Fibroblast of skin of right biceps (primary cell): ENCODE data around the gene EFTUD2.

Experiments
- DNase-seq: peaks from one replicate; pipeline ENCODE4 v3.0.0-alpha.2; 2013

Gene EFTUD2

DNA sequence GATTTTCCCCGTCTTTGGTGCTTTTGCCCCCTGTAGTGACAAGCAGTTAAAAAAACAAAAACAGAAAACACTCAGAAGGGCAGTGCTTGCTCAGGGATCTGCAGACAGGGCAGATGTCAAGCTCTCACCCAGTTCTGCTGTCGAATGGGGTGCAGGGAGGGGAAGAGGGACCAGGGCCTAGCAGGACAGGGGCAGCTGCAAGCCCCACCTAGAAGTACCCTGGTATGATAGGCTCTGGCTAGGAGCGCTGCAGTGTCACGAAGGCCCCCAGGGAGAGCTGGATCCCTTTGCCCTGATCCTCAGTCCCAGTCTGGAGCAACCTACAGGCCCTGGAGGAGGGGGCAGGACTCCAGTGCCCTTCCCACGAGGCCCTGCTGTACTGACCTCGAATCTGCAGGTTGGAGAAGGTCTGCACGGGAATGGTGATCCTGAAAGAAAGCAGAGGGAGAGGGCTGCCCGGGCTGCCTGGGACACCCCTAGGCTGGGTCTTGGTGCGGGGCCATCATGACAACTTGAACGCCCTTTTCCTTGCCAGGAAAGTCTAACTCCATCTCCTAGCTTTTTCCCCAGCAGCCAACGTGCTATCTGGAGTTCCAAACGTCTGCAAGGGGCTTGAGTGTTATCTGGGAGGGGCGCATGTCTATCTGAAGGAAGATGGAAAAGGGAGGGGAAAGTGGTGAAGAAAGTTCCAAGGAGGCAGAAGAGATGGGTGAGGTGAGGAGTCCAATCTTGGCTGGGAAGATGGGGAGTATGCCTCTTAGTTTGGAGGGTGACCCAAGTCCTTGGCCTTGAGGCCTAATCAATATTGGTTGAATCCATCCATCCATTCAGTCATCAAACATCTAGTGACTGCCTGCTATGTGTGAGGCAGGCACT, 11.2 kb upstream of the EFTUD2 start:
- DNase-seq = no peak

GRCh38 chr17:44909681-44910144, 10.5 kb upstream of the EFTUD2 start:
- peak; percentile 88 for DNase-seq

GRCh38 chr17:44908761-44909326, 9.6 kb upstream of the EFTUD2 start:
- no peak for DNase-seq

GRCh38 chr17:44907729-44908470, 8.7 kb upstream of the EFTUD2 start:
- DNase-seq = no peak

DNA sequence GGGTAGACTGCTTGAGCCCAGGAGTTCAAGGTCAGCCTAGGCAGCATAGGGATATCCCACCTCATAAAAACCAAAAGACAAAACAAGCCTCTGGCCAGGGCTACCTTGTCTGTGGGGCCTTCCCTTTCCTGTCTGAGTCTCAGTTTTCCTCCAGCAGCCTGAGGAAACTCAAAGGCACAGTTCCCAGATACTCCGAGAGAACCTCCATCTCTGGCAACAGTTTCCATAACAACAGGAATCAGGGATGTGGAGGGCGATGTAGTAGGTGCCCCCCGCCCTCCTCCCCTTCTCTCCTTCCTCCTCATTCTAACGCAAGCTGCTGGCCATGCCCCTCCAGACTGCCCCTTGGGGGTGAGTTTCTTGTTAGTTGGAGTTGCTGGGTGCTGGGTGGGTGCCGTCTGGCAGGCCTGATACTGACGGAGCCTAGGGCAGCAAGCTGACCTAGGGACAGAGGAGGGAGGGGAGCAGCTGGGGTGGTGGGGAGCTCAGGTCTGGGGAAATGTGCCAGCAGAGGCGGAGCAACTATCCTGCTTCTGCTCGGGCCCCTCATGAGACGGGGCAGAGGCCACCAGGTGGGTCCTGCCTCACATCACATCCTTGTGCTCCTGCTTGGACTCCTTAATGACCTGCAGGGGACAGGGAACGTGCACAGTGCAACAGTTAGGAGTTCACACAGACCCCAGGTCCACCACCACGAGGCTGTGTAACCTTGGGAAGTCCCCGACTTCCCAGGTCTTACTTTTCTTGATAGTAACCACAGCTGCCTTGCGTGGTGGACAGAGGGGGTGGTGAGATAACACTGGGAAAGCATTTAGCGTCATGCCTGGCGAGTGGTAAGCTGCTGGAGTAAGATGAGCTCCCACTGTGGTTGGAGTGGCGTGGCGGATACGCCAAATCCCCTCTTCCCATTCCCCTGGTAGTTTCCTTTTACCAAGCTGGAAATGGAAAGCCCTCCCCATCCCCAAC, 7.8 kb upstream of the EFTUD2 start:
- no peak for DNase-seq

GRCh38 chr17:44906010-44906646, 6.9 kb upstream of the EFTUD2 start:
- peak; percentile 97 for DNase-seq

DNA sequence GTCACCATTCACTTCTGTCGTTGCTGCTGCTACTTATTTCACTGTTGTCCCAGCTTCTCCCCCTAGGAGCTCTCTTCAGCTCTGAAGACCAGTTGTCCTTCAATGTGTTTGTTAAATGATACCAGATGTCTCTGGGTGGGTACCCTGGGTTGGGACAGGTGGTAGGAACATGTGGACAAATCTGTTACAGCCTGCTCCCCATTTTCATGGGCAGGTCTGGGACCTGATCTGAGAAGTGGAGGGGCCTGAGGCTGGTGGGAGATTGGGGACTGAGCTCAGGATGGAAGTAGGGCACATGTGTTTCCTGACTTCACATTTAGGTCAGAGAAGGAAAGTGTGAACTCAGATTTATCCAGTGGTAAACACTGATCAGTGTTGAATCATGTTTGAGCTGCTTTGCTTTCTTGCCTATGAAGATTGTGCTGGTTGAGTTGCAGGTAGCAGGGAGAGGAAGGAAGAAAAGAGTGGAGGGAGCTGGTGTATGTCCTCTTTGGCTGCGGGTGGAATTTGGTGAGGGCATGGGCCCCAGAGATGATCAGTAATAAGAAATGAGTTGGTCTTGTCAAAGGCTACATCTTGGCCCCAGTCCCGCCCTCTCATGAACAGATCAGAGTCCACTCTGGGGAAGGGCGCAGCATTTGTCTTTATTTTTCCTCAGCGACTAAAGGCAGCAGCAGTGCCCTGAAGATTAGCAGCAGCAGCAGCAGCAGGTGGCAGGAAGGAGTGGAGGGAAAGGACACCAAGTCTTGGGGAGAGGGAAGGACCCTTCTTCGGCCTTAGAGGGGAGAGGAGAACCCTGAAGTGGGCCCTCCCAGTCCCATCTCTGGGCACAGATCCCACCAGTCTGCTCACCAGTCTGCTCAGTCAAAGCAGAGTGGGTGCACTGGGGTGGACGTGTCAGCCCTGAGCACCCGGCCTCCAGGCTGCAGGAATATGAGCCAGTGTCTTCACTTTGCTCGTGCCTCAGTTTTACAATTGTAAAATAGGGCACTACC, 6.1 kb upstream of the EFTUD2 start:
- no peak for DNase-seq

DNA sequence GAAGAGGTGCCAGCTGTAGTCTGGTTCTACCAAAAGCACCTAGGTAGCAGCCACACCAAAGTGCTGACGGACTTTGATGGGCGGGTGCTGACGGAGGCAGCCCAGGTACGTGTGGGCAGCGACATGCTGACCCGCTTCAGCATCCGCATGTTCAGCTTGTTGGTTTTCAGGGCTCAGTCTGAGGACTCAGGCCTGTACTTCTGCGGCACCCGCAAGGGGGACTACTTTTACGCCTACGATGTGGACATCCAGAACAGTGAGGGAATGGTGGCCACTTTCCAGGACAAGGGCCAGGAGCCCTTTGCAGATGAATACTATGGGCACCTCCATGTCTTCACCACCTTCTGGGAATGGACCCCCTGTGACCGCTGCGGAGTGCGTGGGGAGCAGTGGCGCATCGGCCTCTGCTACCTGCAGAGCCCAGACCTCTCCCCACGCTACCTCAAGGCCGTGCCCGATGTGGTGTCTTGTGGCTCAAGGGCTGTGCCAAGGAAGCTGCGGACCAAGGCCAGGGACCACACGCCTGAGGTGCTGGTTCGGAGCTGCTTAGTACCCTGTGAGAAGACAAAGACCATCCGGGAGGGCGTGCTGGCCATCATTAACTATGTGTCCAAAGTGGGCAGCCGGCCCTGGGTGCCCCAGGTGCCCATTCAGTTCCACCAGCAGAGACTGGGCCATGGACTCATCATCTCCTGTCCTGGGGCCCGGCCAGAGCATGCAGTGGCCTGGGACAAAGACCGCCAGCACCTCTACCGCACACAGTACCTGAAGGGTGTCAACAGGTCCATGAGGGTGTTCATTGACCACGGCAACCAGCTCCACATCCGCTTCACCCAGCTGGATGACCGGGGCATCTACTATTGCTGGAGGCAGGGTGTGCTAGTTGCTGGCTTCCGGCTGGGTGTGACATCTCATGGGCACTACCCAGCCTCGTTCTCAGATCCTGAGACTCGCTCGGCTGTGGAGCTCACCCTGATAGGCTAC, 5.0 kb upstream of the EFTUD2 start:
- no peak for DNase-seq

DNA sequence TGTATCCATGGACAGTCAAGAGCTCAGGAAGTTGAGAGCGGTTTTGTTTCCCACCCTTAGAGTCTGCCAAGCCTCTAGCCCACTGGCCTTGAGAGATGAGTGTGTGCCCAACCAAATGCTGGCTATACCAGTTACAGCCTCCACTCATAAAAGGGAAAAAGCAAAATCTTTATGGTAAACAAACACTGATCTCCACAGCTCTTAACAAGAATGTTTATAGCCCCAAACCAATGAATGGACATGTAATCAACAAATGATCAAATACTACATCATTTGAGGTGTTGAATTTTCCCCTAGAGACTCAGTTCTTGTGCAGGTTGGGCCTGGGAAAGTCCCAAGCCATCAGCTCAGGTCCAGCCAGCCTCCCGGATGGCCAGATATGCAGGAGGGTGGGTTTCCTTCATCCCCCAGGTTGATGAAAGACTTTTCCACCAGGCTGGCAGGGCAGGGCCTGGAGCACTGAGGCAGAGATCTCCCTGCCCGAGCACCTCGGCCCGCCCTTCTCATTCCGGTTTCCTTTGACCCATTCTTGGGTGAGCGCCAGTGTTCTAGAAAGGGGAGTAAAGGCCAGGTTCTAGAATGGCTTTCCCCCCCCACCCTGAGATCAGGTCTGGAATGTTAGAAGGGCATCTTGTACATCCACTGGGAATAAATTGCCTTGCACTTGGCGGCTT, 3.9 kb upstream of the EFTUD2 start:
- no peak for DNase-seq

GRCh38 chr17:44902135-44902760, 3.0 kb upstream of the EFTUD2 start:
- no peak for DNase-seq

DNA sequence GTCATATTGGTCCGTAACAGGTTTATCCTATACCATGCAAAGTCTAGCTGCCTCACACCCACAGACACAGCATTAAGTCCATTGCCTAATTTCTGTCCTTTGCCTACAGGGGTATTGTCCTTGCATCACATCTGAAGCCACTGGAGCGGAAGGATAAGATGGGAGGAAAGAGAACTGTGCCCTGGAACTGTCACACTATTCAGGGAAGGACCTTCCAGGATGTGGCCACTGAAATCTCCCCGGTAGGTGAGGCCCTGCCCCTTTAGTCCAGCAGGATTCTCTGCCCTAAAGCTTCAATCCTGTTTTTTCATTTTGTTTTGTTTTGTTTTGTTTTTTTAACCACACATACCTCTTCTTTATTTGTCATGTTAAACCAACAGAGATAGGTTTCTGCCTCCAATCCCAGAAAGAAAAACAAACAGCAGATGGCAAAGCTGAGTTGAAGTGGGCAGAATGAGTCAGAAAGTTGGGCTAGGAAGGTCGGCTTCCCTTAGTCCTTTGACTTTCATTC, 2.2 kb upstream of the EFTUD2 start:
- peak; percentile 42 for DNase-seq

GRCh38 chr17:44900894-44901293, 1.6 kb upstream of the EFTUD2 start:
- peak; percentile 73 for DNase-seq

- DNase-seq = no peak
Observed at GRCh38 chr17:44898768-44899073, 524 bp downstream of the EFTUD2 start.

DNA sequence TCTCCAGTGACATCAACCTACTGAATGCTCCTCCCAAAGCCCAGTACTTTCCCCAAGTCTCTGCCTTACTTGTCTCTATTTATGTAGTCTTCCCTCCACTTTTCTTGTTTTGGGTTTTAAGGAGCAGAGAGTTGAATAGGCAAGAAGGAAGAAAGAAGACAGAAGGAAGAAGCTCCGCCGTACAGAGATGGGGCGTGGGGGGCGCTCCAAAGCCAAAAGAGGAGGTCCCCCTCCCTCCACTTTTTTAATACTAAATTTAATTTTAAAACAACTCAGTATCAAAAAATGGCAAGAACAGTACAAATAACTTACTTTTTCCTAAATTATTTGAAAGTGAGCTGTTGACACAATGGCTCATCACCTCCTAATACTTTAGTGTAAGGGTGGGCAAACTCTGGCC, 4.6 kb downstream of the EFTUD2 start:
- DNase-seq = no peak

DNA sequence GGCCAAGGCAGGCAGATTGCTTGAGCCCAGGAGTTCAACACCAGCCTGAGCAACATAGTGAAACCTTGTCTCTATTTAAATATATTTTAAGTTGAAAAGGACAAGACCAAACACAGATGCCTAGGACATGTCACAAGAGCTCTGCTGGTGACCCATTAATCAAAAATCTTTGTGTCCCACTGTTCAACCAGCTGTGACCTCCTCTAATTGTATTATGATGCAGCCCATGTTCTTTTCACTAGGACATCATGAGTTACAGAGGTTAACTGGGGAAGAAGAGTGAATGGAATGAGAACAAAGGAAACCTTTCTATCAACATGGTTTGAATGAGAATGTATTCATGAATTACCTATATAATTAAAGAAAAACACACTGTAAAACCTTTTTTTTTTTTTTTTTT, 7.0 kb downstream of the EFTUD2 start:
- no peak for DNase-seq

DNA sequence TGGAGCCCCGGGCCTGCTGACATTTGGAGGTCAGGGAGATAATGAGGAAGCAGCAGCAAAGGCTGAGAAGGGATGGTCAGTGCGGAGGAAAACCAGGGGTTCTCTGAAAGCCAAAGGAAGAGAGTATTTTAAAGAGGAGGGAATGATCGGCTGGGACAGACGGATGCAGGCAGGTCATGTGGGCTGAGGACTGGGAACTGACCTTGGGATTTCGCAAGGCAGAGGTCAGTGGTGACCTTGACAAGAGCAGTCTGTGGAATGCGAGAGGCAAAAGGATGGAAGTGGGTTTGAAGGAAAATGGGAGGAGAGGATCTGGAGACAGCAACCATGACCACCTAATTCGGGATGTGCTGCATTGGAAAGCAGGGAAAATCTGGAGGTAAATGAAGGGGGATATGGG, 10.2 kb downstream of the EFTUD2 start:
- no peak for DNase-seq

GRCh38 chr17:44887971-44888954, 11.0 kb downstream of the EFTUD2 start:
- DNase-seq = no peak
